Heart right ventricle (tissue), 16 donors: ENCODE data around the gene MTCH1. TPM values are rescaled to one million over a fixed set of nuclear protein-coding genes. Genes with fewer than 3 reads are reported as not detected.
A peak's percentile ranks its signal among the peaks of the same experiment; 100 is the strongest.

ENCODE experiments used
- ATAC-seq, 8 donors: fragments of 200-7000 bp; cut with Tn5 transposase; one replicate each; pipeline ENCODE4 v1.9.1; 2020; ENCODE audit warnings: mild to moderate bottlenecking in 8 of 8, moderate library complexity in 8 of 8, moderate number of reproducible peaks in 1 of 8
- DNase-seq, 2 donors: peaks; one replicate each; pipeline ENCODE4 v3.0.0-alpha.2; 2020
- H3K27ac ChIP-seq, 10 donors: fragments of 200-600 bp; sonication (generic) in 2 of 10; one replicate each; pipeline versions ENCODE4 v1.5.0 to v1.8.0; 2020 to 2022; ENCODE audit warnings: mild to moderate bottlenecking in 3 of 10
- H3K27me3 ChIP-seq, 7 donors: fragments of 200-600 bp; one replicate each; pipeline ENCODE4 v1.8.0; 2021 to 2022; ENCODE audit warnings: mild to moderate bottlenecking in 2 of 7
- H3K36me3 ChIP-seq, 9 donors: fragments of 200-600 bp; sonication (generic) in 1 of 9; one replicate each; pipeline versions ENCODE4 v1.5.0 to v1.8.0; 2020 to 2022; ENCODE audit warnings: mild to moderate bottlenecking in 2 of 9
- H3K4me1 ChIP-seq, 9 donors: fragments of 200-600 bp; sonication (generic) in 1 of 9; one replicate each; pipeline versions ENCODE4 v1.5.0 to v1.8.0; 2020 to 2022; ENCODE audit warnings: mild to moderate bottlenecking in 4 of 9
- H3K4me3 ChIP-seq, 10 donors: fragments of 200-600 bp; sonication (generic) in 2 of 10; one replicate each; pipeline versions ENCODE4 v1.5.0 to v1.8.0; 2020 to 2022; ENCODE audit warnings: mild to moderate bottlenecking in 7 of 10, moderate library complexity in 2 of 10
- H3K9me3 ChIP-seq, 11 donors: fragments of 200-600 bp in 10 of 11; sonication (generic) in 2 of 11; one replicate each; pipeline versions ENCODE4 v1.5.0 to v1.8.0; 2013 to 2022; ENCODE audit warnings: mild to moderate bottlenecking in 2 of 11, control low read depth in 1 of 11, moderate library complexity in 1 of 11
- WGBS, 2 donors: extraction: QIAGEN DNeasy Blood & Tissue Kit; methylation state at CpG; one replicate each; pipeline ENCODE4 v1.1.7; 2013; ENCODE audit warnings: inconsistent platforms in 1 of 2; 5-methylcytosine and 5-hydroxymethylcytosine counted together
- intact Hi-C, 10 donors: fragments of 100-400 bp; cut with DNase I; formaldehyde crosslinking; loops; one replicate each; pipeline versions ENCODE4 v1.11.1 to v1.14.2; 2022
- polyA plus RNA-seq, 2 donors: library from polyadenylated mRNA; stranded (reverse); fragments of 200-250 nt; gene quantifications; one replicate each; pipeline ENCODE4 v1.2.3, GENCODE V29; 2013
- total RNA-seq, 10 donors: library from RNA; stranded (reverse); fragmentation: NEBNext Ultra II Directional in 3 of 10; extraction: Animal tissue kit (Norgen Biotek cat#: 25700) in 3 of 10; gene quantifications; one replicate each; pipeline versions ENCODE4 v1.2.1 to v1.2.4, GENCODE V29; 2021 to 2023
- TF ChIP-seq, protein P1 (sequence below), 9 donors: fragments of 200-600 bp; sonication (generic) in 2 of 9; IDR thresholded peaks; one replicate each; pipeline versions ENCODE4 v1.5.0 to v1.8.0; 2021 to 2022; ENCODE audit warnings: antibody characterized with exemption in 9 of 9, mild to moderate bottlenecking in 5 of 9, moderate library complexity in 1 of 9
- donor health status: Arrhythmogenic right ventricular cardiomyopathy.
- donor health status: ischemic (EF 13 %, LVEDD 7.1; RV severe dilation, severe dysfunction).
- donor health status: healthy with polysubstance abuse.
- donor health status: DM: no; HTN: yes; CAD: no.
- donor health status: DM: no; HTN: no; CAD: no.
- donor health status: ischemic (EF 25% LVEDD 6.9; RV normal size, moderate dysfunction).
- donor health status: ischemic (EF 25% LVEDD 5.7; RV mildly dilated, moderate dysfunction).
- donor health status: healthy.
- donor health status: DM: yes; HTN: yes; CAD: no.
- donor health status: Ischemic cardiomyopathy.
- donor health status: ischemic (EF 35%, LVEDD 5.7; RV mildly dilated, moderate dysfunction).
- donor health status: nonischemic (EF 11% LVEDD 7.7; RV severe dilation, severe dysfunction).
- donor health status: DM: yes; HTN: yes; CAD: no.
- donor health status: PGD.
- donor health status: ischemic (EF 29% LVEDD 5.4; RV normal size, mild dysfunction).
- donor health status: nonischemic (EF 23%, LVEDD 6.1; RV moderate dilation, normal function).

MTCH1 gene
- total and polyA plus RNA-seq, 12 donors: 82.6 to 341 (median 156) TPM

DNA sequence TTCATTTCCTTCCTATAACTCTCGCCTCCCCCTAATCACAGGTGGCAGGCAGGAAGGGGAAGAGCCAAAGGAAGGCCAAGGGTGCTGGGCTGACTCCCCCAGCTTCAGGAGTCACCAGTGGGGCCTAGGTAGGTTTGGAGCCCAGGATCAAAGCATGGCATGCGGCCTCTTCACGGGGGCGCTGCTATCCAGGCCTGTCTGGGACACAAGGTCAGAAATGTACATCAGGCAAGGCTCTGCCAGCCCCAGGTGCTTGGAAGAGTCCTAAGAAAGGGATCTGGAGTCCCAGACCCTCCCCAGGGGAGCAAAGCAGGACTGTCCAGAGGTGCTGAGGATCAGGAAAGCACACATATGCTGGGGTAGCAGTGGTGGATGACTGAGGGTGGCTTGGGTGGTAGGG, 21.1 kb downstream of the MTCH1 start:
- no peak for DNase-seq
- Histone ChIP-seq H3K36me3 (peaks cover 0 to 42% (median 30%) of the 10 kb centered on the region in 9 donors), H3K27ac (peak overlapping the region in 4 of 10 donors; percentile 20 to 56 (median 37)), H3K27me3 (no peaks in the 10 kb centered on the region), H3K4me3 (no peak overlapping the region), H3K4me1 (peaks cover 11 to 68% (median 42%) of the 10 kb centered on the region in 9 donors), H3K9me3 (no peaks in the 10 kb centered on the region)
- intact Hi-C loops: no loop called here
- no peak for ATAC-seq
- TF ChIP-seq, protein P1, sequence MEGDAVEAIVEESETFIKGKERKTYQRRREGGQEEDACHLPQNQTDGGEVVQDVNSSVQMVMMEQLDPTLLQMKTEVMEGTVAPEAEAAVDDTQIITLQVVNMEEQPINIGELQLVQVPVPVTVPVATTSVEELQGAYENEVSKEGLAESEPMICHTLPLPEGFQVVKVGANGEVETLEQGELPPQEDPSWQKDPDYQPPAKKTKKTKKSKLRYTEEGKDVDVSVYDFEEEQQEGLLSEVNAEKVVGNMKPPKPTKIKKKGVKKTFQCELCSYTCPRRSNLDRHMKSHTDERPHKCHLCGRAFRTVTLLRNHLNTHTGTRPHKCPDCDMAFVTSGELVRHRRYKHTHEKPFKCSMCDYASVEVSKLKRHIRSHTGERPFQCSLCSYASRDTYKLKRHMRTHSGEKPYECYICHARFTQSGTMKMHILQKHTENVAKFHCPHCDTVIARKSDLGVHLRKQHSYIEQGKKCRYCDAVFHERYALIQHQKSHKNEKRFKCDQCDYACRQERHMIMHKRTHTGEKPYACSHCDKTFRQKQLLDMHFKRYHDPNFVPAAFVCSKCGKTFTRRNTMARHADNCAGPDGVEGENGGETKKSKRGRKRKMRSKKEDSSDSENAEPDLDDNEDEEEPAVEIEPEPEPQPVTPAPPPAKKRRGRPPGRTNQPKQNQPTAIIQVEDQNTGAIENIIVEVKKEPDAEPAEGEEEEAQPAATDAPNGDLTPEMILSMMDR (IDR thresholded peaks at IDR 0.05): no peak
- WGBS, 2 donors: 76 to 82% methylated on average over 4 of the region's 4 CpGs

GRCh38 chr6:36964349-36964748, 21.6 kb downstream of the MTCH1 start:
- Histone ChIP-seq H3K4me1 (peaks cover 9 to 66% (median 41%) of the 10 kb centered on the region in 9 donors), H3K36me3 (peaks cover 0 to 36% (median 24%) of the 10 kb centered on the region in 9 donors), H3K27ac (peak overlapping the region in 5 of 10 donors; percentile 12 to 56 (median 39)), H3K27me3 (no peaks in the 10 kb centered on the region), H3K4me3 (no peak overlapping the region), H3K9me3 (no peaks in the 10 kb centered on the region)
- WGBS, 2 donors: 66 to 78% methylated on average over 6 of the region's 6 CpGs
- DNase-seq: no peak
- peak in 2 of 8 donors; percentile 1 to 5 for ATAC-seq
- intact Hi-C loops: no loop called here
- TF ChIP-seq, protein P1 (IDR thresholded peaks at IDR 0.05): no peak

GRCh38 chr6:36963451-36964290, 22.3 kb downstream of the MTCH1 start:
- no peak for DNase-seq
- TF ChIP-seq, protein P1 (IDR thresholded peaks at IDR 0.05): no peak
- Histone ChIP-seq H3K27ac (peak overlapping the region in 7 of 10 donors; percentile 12 to 56 (median 32)), H3K27me3 (no peaks in the 10 kb centered on the region), H3K4me3 (no peak overlapping the region), H3K4me1 (peaks cover 11 to 65% (median 35%) of the 10 kb centered on the region in 9 donors), H3K36me3 (peaks cover 0 to 29% (median 17%) of the 10 kb centered on the region in 9 donors), H3K9me3 (no peaks in the 10 kb centered on the region)
- intact Hi-C loops: no loop called here
- 68 to 70% methylated on average over 9 to 11 of the region's 11 CpGs for WGBS, 2 donors
- peak in 7 of 8 donors; percentile 14 to 63 (median 27) for ATAC-seq

DNA sequence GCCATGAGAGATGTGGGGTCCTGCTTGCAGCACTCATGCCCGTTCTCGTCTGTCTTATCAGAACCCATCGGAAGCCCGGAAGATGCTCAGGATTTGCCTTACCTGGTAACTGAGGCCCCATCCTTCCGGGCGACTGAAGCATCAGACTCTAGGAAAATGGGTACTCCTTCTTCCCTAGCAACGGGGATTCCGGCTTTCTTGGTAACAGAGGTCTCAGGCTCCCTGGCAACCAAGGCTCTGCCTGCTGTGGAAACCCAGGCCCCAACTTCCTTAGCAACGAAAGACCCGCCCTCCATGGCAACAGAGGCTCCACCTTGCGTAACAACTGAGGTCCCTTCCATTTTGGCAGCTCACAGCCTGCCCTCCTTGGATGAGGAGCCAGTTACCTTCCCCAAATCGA, 23.1 kb downstream of the MTCH1 start:
- peak in 4 of 8 donors; percentile 10 to 17 (median 14) for ATAC-seq
- WGBS, 2 donors: 78 to 79% methylated on average over 12 of the region's 12 CpGs
- H3K4me1 ChIP-seq: peaks cover 8 to 57% (median 30%) of the 10 kb centered on the region in 9 donors
- no peaks in the 10 kb centered on the region for H3K27me3 ChIP-seq
- no peak overlapping the region for H3K4me3 ChIP-seq
- peaks cover 0 to 21% (median 9%) of the 10 kb centered on the region in 9 donors for H3K36me3 ChIP-seq
- TF ChIP-seq, protein P1 (IDR thresholded peaks at IDR 0.05): no peak
- peak overlapping the region in 1 of 10 donors; percentile 56 for H3K27ac ChIP-seq
- DNase-seq: peak; percentile 69 to 72
- intact Hi-C loops: no loop called here
- H3K9me3 ChIP-seq: no peaks in the 10 kb centered on the region
